WTC11 (cell line): ENCODE data around the gene MDN1. TPM values are rescaled to one million over a fixed set of nuclear protein-coding genes. Genes with fewer than 3 reads are reported as not detected.

Experiments used
- ATAC-seq: fragments of 200-7000 bp; cut with Tn5 transposase; 2 replicates; pipeline ENCODE4 v1.10.0; 2021; ENCODE audit warnings: mild to moderate bottlenecking, moderate library complexity
- CTCF ChIA-PET: fragments of 300-600 bp; sonication (Branson Sonifier 250); formaldehyde crosslinking; loops from one replicate; lab custom pipeline; 2021; ENCODE audit warnings: antibody characterized with exemption; lab: Charles Lee
- POLR2A ChIA-PET: fragments of 350-600 bp; sonication (Branson Sonifier 250); formaldehyde crosslinking; loops from one replicate; lab custom pipeline; 2021; ENCODE audit warnings: antibody characterized with exemption; lab: Charles Lee
- DNase-seq: peaks from one replicate; pipeline ENCODE4 v3.0.0; 2021; ENCODE audit warnings: low spot score
- H3K27ac Mint-ChIP-seq: 2 replicates; pipeline ENCODE4 v1.8.0; 2021; ENCODE audit warnings: mixed read lengths
- H3K27me3 Mint-ChIP-seq: 2 replicates; pipeline ENCODE4 v1.8.0; 2021; ENCODE audit warnings: low read depth, mild to moderate bottlenecking, moderate library complexity, mixed read lengths
- H3K36me3 Mint-ChIP-seq: 2 replicates; pipeline ENCODE4 v1.8.0; 2021; ENCODE audit warnings: mixed read lengths
- H3K4me1 Mint-ChIP-seq: 2 replicates; pipeline ENCODE4 v1.8.0; 2022; ENCODE audit warnings: mixed read lengths
- H3K4me3 Mint-ChIP-seq: 2 replicates; pipeline ENCODE4 v1.8.0; 2021; ENCODE audit warnings: mild to moderate bottlenecking, moderate library complexity, mixed read lengths
- H3K9me3 Mint-ChIP-seq: 2 replicates; pipeline ENCODE4 v1.8.0; 2021; ENCODE audit warnings: mixed read lengths
- CREB1 ChIP-seq: sonication (generic); formaldehyde crosslinking; IDR thresholded peaks from 2 replicates; pipeline ENCODE4 v1.8.0; 2023; ENCODE audit warnings: mild to moderate bottlenecking, missing genetic modification reagents
- EMX1 ChIP-seq: fragments of 250-450 bp; sonication (Bioruptor Pico); IDR thresholded peaks from 2 replicates; pipeline ENCODE4 v1.8.0; 2021; ENCODE audit warnings: mild to moderate bottlenecking
- JUN ChIP-seq: sonication (generic); formaldehyde crosslinking; IDR thresholded peaks from 2 replicates; pipeline ENCODE4 v1.8.0; 2023; ENCODE audit warnings: mild to moderate bottlenecking, missing genetic modification reagents
- KAT7 ChIP-seq: sonication (generic); formaldehyde crosslinking; IDR thresholded peaks from 2 replicates; pipeline ENCODE4 v1.8.1; 2023; ENCODE audit warnings: missing genetic modification reagents, mild to moderate bottlenecking, borderline replicate concordance
- NFATC4 ChIP-seq: fragments of 250-450 bp; sonication (Bioruptor Pico); IDR thresholded peaks from 2 replicates; pipeline ENCODE4 v1.9.0; 2021; ENCODE audit warnings: mild to moderate bottlenecking
- NFYB ChIP-seq: sonication (generic); formaldehyde crosslinking; conservative IDR thresholded peaks from 2 replicates; pipeline ENCODE4 v1.8.0; 2022; ENCODE audit warnings: low read depth, missing genetic modification reagents
- PRRX2 ChIP-seq: fragments of 250-450 bp; sonication (Bioruptor Pico); IDR thresholded peaks from 2 replicates; pipeline ENCODE4 v1.8.0; 2021; ENCODE audit warnings: mild to moderate bottlenecking
- SMAD3 ChIP-seq: sonication (generic); formaldehyde crosslinking; IDR thresholded peaks from 2 replicates; pipeline ENCODE4 v1.8.0; 2022; ENCODE audit warnings: missing genetic modification reagents, mild to moderate bottlenecking, borderline replicate concordance
- SMAD4 ChIP-seq: sonication (generic); formaldehyde crosslinking; IDR thresholded peaks from 2 replicates; pipeline ENCODE4 v1.8.0; 2022; ENCODE audit warnings: mild to moderate bottlenecking, missing genetic modification reagents
- TCF7 ChIP-seq: sonication (generic); formaldehyde crosslinking; IDR thresholded peaks from 2 replicates; pipeline ENCODE4 v1.8.0; 2022; ENCODE audit warnings: mild to moderate bottlenecking, low read depth, missing genetic modification reagents, moderate library complexity
- ZBTB21 ChIP-seq: sonication (generic); formaldehyde crosslinking; IDR thresholded peaks from 2 replicates; pipeline ENCODE4 v1.8.1; 2023; ENCODE audit warnings: mild to moderate bottlenecking, missing genetic modification reagents, borderline replicate concordance
- ZNF396 ChIP-seq: fragments of 250-450 bp; sonication (Bioruptor Pico); IDR thresholded peaks from 2 replicates; pipeline ENCODE4 v1.8.0; 2021; ENCODE audit warnings: mild to moderate bottlenecking, moderate library complexity, borderline replicate concordance
- ZNF671 ChIP-seq: fragments of 250-450 bp; sonication (Bioruptor Pico); IDR thresholded peaks from 2 replicates; pipeline ENCODE4 v1.8.0; 2021; ENCODE audit warnings: mild to moderate bottlenecking
- total RNA-seq: library from RNA; stranded (reverse); gene quantifications from 3 replicates; pipeline ENCODE4 v1.2.3, GENCODE V29; 2021
- TF ChIP-seq, protein P1 (sequence below): fragments of 250-450 bp; sonication (Bioruptor Pico); IDR thresholded peaks from 2 replicates; pipeline ENCODE4 v1.9.0; 2021; ENCODE audit warnings: mild to moderate bottlenecking
- TF ChIP-seq, protein P2 (sequence below): sonication (generic); formaldehyde crosslinking; IDR thresholded peaks from 2 replicates; pipeline ENCODE4 v1.8.1; 2023; ENCODE audit warnings: mild to moderate bottlenecking, missing genetic modification reagents, moderate library complexity
- TF ChIP-seq, protein P3 (sequence below): fragments of 200-600 bp; IDR thresholded peaks from 2 replicates; pipeline ENCODE4 v1.8.0; 2022; ENCODE audit warnings: antibody characterized with exemption
- TF ChIP-seq, protein P4 (sequence below): sonication (generic); formaldehyde crosslinking; IDR thresholded peaks from 2 replicates; pipeline ENCODE4 v1.8.1; 2023; ENCODE audit warnings: mild to moderate bottlenecking, missing genetic modification reagents
- TF ChIP-seq, protein P5 (sequence below): fragments of 250-450 bp; sonication (Bioruptor Pico); IDR thresholded peaks from 2 replicates; pipeline ENCODE4 v1.8.0; 2021; ENCODE audit warnings: mild to moderate bottlenecking
- TF ChIP-seq, protein P6 (sequence below): sonication (generic); formaldehyde crosslinking; IDR thresholded peaks from 2 replicates; pipeline ENCODE4 v1.8.1; 2022; ENCODE audit warnings: mild to moderate bottlenecking, moderate library complexity, missing genetic modification reagents
- TF ChIP-seq, protein P7 (sequence below): sonication (generic); formaldehyde crosslinking; IDR thresholded peaks from 2 replicates; pipeline ENCODE4 v1.8.0; 2023; ENCODE audit warnings: mild to moderate bottlenecking, missing genetic modification reagents

Gene MDN1
- total RNA-seq, 1 experiment from 2014 or later: 195 TPM

DNA sequence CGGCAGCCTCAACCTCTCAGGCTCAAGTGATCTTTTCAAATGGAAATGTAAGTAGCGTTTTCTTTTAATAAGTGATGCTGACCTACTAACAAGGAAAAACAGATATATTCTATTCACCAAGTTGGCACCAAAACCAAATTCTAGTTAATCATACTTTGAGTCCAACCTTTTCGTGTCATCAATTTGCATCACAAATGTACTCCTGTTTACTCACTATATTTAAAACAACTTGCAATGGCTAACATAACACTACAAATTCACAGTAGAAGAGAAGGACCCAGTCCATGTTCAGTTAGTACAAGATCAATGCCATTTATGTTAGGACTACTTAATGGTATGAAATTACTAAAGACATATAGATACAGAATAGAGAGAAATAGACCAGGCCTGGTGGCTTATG, 50.0 kb downstream of the MDN1 start (continued):
- TF ChIP-seq, protein P1, sequence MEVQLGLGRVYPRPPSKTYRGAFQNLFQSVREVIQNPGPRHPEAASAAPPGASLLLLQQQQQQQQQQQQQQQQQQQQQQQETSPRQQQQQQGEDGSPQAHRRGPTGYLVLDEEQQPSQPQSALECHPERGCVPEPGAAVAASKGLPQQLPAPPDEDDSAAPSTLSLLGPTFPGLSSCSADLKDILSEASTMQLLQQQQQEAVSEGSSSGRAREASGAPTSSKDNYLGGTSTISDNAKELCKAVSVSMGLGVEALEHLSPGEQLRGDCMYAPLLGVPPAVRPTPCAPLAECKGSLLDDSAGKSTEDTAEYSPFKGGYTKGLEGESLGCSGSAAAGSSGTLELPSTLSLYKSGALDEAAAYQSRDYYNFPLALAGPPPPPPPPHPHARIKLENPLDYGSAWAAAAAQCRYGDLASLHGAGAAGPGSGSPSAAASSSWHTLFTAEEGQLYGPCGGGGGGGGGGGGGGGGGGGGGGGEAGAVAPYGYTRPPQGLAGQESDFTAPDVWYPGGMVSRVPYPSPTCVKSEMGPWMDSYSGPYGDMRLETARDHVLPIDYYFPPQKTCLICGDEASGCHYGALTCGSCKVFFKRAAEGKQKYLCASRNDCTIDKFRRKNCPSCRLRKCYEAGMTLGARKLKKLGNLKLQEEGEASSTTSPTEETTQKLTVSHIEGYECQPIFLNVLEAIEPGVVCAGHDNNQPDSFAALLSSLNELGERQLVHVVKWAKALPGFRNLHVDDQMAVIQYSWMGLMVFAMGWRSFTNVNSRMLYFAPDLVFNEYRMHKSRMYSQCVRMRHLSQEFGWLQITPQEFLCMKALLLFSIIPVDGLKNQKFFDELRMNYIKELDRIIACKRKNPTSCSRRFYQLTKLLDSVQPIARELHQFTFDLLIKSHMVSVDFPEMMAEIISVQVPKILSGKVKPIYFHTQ (CRISPR knock-in tag): no peak
- TF ChIP-seq, protein P2, sequence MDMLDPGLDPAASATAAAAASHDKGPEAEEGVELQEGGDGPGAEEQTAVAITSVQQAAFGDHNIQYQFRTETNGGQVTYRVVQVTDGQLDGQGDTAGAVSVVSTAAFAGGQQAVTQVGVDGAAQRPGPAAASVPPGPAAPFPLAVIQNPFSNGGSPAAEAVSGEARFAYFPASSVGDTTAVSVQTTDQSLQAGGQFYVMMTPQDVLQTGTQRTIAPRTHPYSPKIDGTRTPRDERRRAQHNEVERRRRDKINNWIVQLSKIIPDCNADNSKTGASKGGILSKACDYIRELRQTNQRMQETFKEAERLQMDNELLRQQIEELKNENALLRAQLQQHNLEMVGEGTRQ (CRISPR knock-in tag): no peak
- TF ChIP-seq NFYB (CRISPR knock-in tag) (no peak), KAT7 (CRISPR knock-in tag) (no peak), SMAD4 (no peak), ZNF396 (CRISPR knock-in tag) (no peak), NFATC4 (CRISPR knock-in tag) (no peak)
- TF ChIP-seq, protein P3, sequence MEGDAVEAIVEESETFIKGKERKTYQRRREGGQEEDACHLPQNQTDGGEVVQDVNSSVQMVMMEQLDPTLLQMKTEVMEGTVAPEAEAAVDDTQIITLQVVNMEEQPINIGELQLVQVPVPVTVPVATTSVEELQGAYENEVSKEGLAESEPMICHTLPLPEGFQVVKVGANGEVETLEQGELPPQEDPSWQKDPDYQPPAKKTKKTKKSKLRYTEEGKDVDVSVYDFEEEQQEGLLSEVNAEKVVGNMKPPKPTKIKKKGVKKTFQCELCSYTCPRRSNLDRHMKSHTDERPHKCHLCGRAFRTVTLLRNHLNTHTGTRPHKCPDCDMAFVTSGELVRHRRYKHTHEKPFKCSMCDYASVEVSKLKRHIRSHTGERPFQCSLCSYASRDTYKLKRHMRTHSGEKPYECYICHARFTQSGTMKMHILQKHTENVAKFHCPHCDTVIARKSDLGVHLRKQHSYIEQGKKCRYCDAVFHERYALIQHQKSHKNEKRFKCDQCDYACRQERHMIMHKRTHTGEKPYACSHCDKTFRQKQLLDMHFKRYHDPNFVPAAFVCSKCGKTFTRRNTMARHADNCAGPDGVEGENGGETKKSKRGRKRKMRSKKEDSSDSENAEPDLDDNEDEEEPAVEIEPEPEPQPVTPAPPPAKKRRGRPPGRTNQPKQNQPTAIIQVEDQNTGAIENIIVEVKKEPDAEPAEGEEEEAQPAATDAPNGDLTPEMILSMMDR: no peak

DNA sequence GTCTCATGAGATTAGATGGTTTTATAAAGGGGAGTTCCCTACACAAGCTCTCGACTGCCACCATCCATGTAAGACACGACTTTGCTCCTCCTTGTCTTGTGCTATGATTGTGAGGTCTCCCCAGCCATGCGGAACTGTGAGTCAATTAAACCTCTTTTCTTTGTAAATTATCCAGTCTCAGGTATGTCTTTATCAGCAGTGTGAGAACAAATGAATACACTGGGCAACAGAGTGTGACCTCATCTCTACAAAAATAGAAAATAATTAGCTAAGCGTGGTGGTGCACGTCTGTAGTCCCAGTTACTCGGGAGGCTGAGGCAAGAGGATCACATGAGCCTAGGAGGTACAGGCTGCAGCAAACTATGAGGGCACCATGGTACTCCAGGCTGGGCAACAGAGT, 51.3 kb downstream of the MDN1 start:
- no peak for DNase-seq
- H3K27me3 Mint-ChIP-seq: no peaks in the 10 kb centered on the region
- H3K9me3 Mint-ChIP-seq: no peaks in the 10 kb centered on the region
- CTCF ChIA-PET: no interaction called here
- H3K4me1 Mint-ChIP-seq: peaks cover 3% of the 10 kb centered on the region; the same call in 1 of the 2 replicates
- no peak overlapping the region for H3K4me3 Mint-ChIP-seq
- TF ChIP-seq SMAD3: no peak
- TF ChIP-seq ZNF671 (CRISPR knock-in tag): no peak
- TF ChIP-seq, protein P4, sequence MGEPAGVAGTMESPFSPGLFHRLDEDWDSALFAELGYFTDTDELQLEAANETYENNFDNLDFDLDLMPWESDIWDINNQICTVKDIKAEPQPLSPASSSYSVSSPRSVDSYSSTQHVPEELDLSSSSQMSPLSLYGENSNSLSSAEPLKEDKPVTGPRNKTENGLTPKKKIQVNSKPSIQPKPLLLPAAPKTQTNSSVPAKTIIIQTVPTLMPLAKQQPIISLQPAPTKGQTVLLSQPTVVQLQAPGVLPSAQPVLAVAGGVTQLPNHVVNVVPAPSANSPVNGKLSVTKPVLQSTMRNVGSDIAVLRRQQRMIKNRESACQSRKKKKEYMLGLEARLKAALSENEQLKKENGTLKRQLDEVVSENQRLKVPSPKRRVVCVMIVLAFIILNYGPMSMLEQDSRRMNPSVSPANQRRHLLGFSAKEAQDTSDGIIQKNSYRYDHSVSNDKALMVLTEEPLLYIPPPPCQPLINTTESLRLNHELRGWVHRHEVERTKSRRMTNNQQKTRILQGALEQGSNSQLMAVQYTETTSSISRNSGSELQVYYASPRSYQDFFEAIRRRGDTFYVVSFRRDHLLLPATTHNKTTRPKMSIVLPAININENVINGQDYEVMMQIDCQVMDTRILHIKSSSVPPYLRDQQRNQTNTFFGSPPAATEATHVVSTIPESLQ: no peak
- no peak for TF ChIP-seq TCF7
- TF ChIP-seq, protein P5, sequence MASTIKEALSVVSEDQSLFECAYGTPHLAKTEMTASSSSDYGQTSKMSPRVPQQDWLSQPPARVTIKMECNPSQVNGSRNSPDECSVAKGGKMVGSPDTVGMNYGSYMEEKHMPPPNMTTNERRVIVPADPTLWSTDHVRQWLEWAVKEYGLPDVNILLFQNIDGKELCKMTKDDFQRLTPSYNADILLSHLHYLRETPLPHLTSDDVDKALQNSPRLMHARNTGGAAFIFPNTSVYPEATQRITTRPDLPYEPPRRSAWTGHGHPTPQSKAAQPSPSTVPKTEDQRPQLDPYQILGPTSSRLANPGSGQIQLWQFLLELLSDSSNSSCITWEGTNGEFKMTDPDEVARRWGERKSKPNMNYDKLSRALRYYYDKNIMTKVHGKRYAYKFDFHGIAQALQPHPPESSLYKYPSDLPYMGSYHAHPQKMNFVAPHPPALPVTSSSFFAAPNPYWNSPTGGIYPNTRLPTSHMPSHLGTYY (CRISPR knock-in tag): no peak
- no peak for TF ChIP-seq CREB1 (CRISPR knock-in tag)
- TF ChIP-seq ZBTB21 (CRISPR knock-in tag): no peak
- TF ChIP-seq NFATC4 (CRISPR knock-in tag): no peak
- TF ChIP-seq JUN: no peak
- H3K27ac Mint-ChIP-seq: no peak overlapping the region
- H3K36me3 Mint-ChIP-seq: peaks cover 75% of the 10 kb centered on the region
- ATAC-seq: no peak
- POLR2A ChIA-PET: interaction anchor here (1.1 kb wide), 1 partner anchor 25 kb away, joined by 3 read pairs; no protein-coding TSS in a partner anchor

DNA sequence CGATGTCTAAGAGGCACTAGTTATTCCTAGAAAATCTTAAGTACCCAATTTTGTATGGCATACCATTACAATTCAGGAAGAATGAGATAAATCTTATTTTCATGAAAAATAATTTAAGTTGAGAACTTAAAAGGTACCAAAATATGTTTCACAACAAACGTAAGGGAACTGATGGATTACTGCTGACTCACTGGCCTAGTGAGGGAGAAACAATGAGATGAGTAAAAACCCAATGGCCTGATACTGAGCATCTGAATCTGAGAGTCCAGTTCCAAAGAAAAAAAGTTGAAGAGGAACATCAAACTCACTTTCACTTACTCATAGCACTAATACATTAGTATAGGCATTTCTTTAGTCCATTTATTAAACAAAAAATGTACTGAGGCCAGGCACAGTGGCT, 56.0 kb downstream of the MDN1 start:
- no peaks in the 10 kb centered on the region for H3K9me3 Mint-ChIP-seq
- no peak overlapping the region for H3K4me3 Mint-ChIP-seq
- DNase-seq (no peak), ATAC-seq (no peak)
- H3K27me3 Mint-ChIP-seq: no peaks in the 10 kb centered on the region
- no peaks in the 10 kb centered on the region for H3K4me1 Mint-ChIP-seq
- ChIA-PET CTCF (interaction anchor here (1.0 kb wide), 1 partner anchor 65 kb away, joined by 3 read pairs; no protein-coding TSS in a partner anchor), POLR2A (no interaction called here)
- H3K27ac Mint-ChIP-seq: peak overlapping the region; percentile 27; the same call in 1 of the 2 replicates
- peaks cover 70% of the 10 kb centered on the region for H3K36me3 Mint-ChIP-seq
- no peak for TF ChIP-seq EMX1 (CRISPR knock-in tag)
- TF ChIP-seq PRRX2 (CRISPR knock-in tag): no peak
- TF ChIP-seq, protein P6, sequence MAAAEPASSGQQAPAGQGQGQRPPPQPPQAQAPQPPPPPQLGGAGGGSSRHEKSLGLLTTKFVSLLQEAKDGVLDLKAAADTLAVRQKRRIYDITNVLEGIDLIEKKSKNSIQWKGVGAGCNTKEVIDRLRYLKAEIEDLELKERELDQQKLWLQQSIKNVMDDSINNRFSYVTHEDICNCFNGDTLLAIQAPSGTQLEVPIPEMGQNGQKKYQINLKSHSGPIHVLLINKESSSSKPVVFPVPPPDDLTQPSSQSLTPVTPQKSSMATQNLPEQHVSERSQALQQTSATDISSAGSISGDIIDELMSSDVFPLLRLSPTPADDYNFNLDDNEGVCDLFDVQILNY (CRISPR knock-in tag): no peak
- no peak for TF ChIP-seq JUN
- TF ChIP-seq, protein P7, sequence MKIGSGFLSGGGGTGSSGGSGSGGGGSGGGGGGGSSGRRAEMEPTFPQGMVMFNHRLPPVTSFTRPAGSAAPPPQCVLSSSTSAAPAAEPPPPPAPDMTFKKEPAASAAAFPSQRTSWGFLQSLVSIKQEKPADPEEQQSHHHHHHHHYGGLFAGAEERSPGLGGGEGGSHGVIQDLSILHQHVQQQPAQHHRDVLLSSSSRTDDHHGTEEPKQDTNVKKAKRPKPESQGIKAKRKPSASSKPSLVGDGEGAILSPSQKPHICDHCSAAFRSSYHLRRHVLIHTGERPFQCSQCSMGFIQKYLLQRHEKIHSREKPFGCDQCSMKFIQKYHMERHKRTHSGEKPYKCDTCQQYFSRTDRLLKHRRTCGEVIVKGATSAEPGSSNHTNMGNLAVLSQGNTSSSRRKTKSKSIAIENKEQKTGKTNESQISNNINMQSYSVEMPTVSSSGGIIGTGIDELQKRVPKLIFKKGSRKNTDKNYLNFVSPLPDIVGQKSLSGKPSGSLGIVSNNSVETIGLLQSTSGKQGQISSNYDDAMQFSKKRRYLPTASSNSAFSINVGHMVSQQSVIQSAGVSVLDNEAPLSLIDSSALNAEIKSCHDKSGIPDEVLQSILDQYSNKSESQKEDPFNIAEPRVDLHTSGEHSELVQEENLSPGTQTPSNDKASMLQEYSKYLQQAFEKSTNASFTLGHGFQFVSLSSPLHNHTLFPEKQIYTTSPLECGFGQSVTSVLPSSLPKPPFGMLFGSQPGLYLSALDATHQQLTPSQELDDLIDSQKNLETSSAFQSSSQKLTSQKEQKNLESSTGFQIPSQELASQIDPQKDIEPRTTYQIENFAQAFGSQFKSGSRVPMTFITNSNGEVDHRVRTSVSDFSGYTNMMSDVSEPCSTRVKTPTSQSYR (CRISPR knock-in tag): no peak
- TF ChIP-seq, protein P3: no peak
